T-cell (primary cell): ENCODE data around the gene HOXB1. TPM values are rescaled to one million over a fixed set of nuclear protein-coding genes. Genes with fewer than 3 reads are reported as not detected.

Source experiments
- ATAC-seq, 4 experiments: fragments of 200-7000 bp in 3 of 4; fragments of 150-1000 bp in 1 of 4; cut with Tn5 transposase; replicated peaks in 1 of 4; 1 replicate in 3 of 4; 2 replicates in 1 of 4; pipeline ENCODE4 v1.10.0; 2021; ENCODE audit warnings: moderate library complexity in 3 of 4, mild to moderate bottlenecking in 2 of 4, moderate number of reproducible peaks in 1 of 4
- CTCF ChIA-PET, 2 donors: fragments of 300-600 bp; sonication (Branson Sonifier 250); formaldehyde crosslinking; loops; one replicate each; lab custom pipeline; 2022; ENCODE audit warnings: antibody characterized with exemption in 2 of 2; lab: Charles Lee
- POLR2A ChIA-PET, 2 donors: fragments of 300-600 bp; sonication (Branson Sonifier 250); formaldehyde crosslinking; loops; one replicate each; lab custom pipeline; 2022; ENCODE audit warnings: antibody characterized with exemption in 2 of 2; lab: Charles Lee
- DNase-seq, 35 experiments: peaks; one replicate each; pipeline versions ENCODE4 v3.0.0 to v3.0.0-alpha.2; 2013 to 2023
- H3K27ac ChIP-seq: one replicate; pipeline ENCODE4 v1.5.1; 2013; ENCODE audit warnings: low read length
- H3K27me3 ChIP-seq, 2 experiments: replicated peaks in 1 of 2; 1 replicate in 1 of 2; 2 replicates in 1 of 2; pipeline versions ENCODE4 v1.6.1 to v1.7.0; 2013; ENCODE audit warnings: low read length in 1 of 2, mixed read lengths in 1 of 2; ENCODE audit not compliant: control insufficient read depth in 2 of 2, insufficient read depth in 2 of 2; ENCODE audit errors: extremely low read depth in 1 of 2
- H3K36me3 ChIP-seq, 2 donors: 1 replicate in 1 of 2; 2 replicates in 1 of 2; pipeline versions ENCODE4 v1.6.1 to v1.7.0; 2013; ENCODE audit warnings: low read length in 1 of 2; ENCODE audit not compliant: control insufficient read depth in 2 of 2, insufficient read depth in 1 of 2; ENCODE audit errors: extremely low read depth in 1 of 2
- H3K4me1 ChIP-seq, 2 experiments: 1 replicate in 1 of 2; 2 replicates in 1 of 2; pipeline versions ENCODE4 v1.6.1 to v1.7.0; 2013; ENCODE audit warnings: low read length in 2 of 2, mixed read lengths in 1 of 2; ENCODE audit not compliant: insufficient read depth in 2 of 2, control insufficient read depth in 1 of 2; ENCODE audit errors: extremely low read depth in 1 of 2
- H3K4me3 ChIP-seq, 2 donors: 1 replicate in 1 of 2; 2 replicates in 1 of 2; pipeline versions ENCODE4 v1.5.1 to v1.7.0; 2013; ENCODE audit warnings: mild to moderate bottlenecking in 2 of 2, low read length in 1 of 2, moderate library complexity in 1 of 2; ENCODE audit not compliant: control insufficient read depth in 1 of 2; ENCODE audit errors: extremely low read depth in 1 of 2
- H3K9me3 ChIP-seq: 2 replicates; pipeline ENCODE4 v1.7.0; 2013
- H3K27ac Mint-ChIP-seq, 2 donors: one replicate each; pipeline ENCODE4 v1.8.0; 2020 to 2021; ENCODE audit warnings: mild to moderate bottlenecking in 2 of 2, mixed read lengths in 2 of 2
- H3K27me3 Mint-ChIP-seq, 2 donors: one replicate each; pipeline ENCODE4 v1.8.0; 2021 to 2022; ENCODE audit warnings: mixed read lengths in 2 of 2
- H3K36me3 Mint-ChIP-seq: one replicate; pipeline ENCODE4 v1.8.0; 2021; ENCODE audit warnings: mixed read lengths
- H3K4me1 Mint-ChIP-seq, 3 donors: one replicate each; pipeline ENCODE4 v1.8.0; 2020 to 2022; ENCODE audit warnings: mixed read lengths in 3 of 3, mild to moderate bottlenecking in 1 of 3
- H3K4me3 Mint-ChIP-seq, 3 donors: one replicate each; pipeline ENCODE4 v1.8.0; 2020 to 2022; ENCODE audit warnings: mild to moderate bottlenecking in 3 of 3, mixed read lengths in 3 of 3, moderate library complexity in 3 of 3
- H3K9me3 Mint-ChIP-seq, 3 donors: one replicate each; pipeline ENCODE4 v1.8.0; 2020 to 2022; ENCODE audit warnings: mixed read lengths in 3 of 3
- WGBS: methylation state at CpG from one replicate; pipeline ENCODE4 v1.1.5; 2013; ENCODE audit warnings: missing lambda C conversion rate; ENCODE audit not compliant: insufficient coverage; 5-methylcytosine and 5-hydroxymethylcytosine counted together
- total RNA-seq, 35 experiments: library from RNA in 6 of 35; stranded (reverse) in 6 of 35; fragments of 120-200 nt in 1 of 35; gene quantifications; one replicate each; pipeline versions ENCODE4 v1.2.1 to v1.2.4 and lab custom pipeline; 2013 to 2026

Gene HOXB1
- total RNA-seq, 5 donors from 2014 or later (not counting 1 experiment from before 2014, with no cell fraction given) = not detected

GRCh38 chr17:48553190-48553547 lies 22.4 kb upstream of the HOXB1 start:
- Mint-ChIP-seq H3K27ac (no peak overlapping the region), H3K4me3 (no peak overlapping the region), H3K4me1 (peaks cover 14 to 28% (median 18%) of the 10 kb centered on the region in 3 donors), H3K27me3 (peaks cover 10 to 12% of the 10 kb centered on the region in 2 donors), H3K36me3 (peaks cover 2% of the 10 kb centered on the region), H3K9me3 (no peaks in the 10 kb centered on the region)
- no peaks in the 10 kb centered on the region for H3K9me3 ChIP-seq
- no peak overlapping the region for H3K4me3 ChIP-seq
- ChIA-PET POLR2A (no interaction called here), CTCF (no interaction called here)
- H3K27ac ChIP-seq = no peak overlapping the region
- no peak for DNase-seq
- H3K27me3 ChIP-seq = peaks cover 0 to 26% of the 10 kb centered on the region in 2 experiments
- ATAC-seq = no peak
- H3K4me1 ChIP-seq = peaks cover 6 to 19% of the 10 kb centered on the region in 2 experiments
- H3K36me3 ChIP-seq = peaks cover 0 to 11% of the 10 kb centered on the region in 2 donors
- 81% methylated on average over 3 of the region's 5 CpGs for WGBS

- no peak overlapping the region for H3K27ac ChIP-seq
- no peak overlapping the region for H3K4me3 ChIP-seq
- H3K4me1 ChIP-seq = peaks cover 6 to 24% of the 10 kb centered on the region in 2 experiments
- no peak overlapping the region for H3K4me3 Mint-ChIP-seq
- H3K27me3 ChIP-seq = peaks cover 0 to 22% of the 10 kb centered on the region in 2 experiments
- DNase-seq (no peak), ATAC-seq (no peak)
- 80% methylated on average over 1 of the region's 11 CpGs for WGBS
- H3K36me3 ChIP-seq = peaks cover 0 to 11% of the 10 kb centered on the region in 2 donors
- ChIA-PET CTCF (no interaction called here), POLR2A (no interaction called here)
- peaks cover 4 to 7% of the 10 kb centered on the region in 2 donors for H3K27me3 Mint-ChIP-seq
- H3K27ac Mint-ChIP-seq = no peak overlapping the region
- peaks cover 20 to 33% (median 23%) of the 10 kb centered on the region in 3 donors for H3K4me1 Mint-ChIP-seq
- H3K9me3 ChIP-seq = no peaks in the 10 kb centered on the region
- no peaks in the 10 kb centered on the region for H3K9me3 Mint-ChIP-seq
- peaks cover 2% of the 10 kb centered on the region for H3K36me3 Mint-ChIP-seq
Observed at GRCh38 chr17:48552466-48553189, 21.8 kb upstream of the HOXB1 start.

GRCh38 chr17:48551596-48552465 lies 21.0 kb upstream of the HOXB1 start:
- Mint-ChIP-seq H3K27me3 (peaks cover 4 to 6% of the 10 kb centered on the region in 2 donors), H3K36me3 (peaks cover 2% of the 10 kb centered on the region), H3K4me1 (peaks cover 25 to 38% (median 25%) of the 10 kb centered on the region in 3 donors), H3K4me3 (no peak overlapping the region), H3K27ac (no peak overlapping the region), H3K9me3 (no peaks in the 10 kb centered on the region)
- Histone ChIP-seq H3K36me3 (peaks cover 0 to 11% of the 10 kb centered on the region in 2 donors), H3K27me3 (peaks cover 0 to 19% of the 10 kb centered on the region in 2 experiments), H3K27ac (no peak overlapping the region), H3K4me1 (peaks cover 9 to 30% of the 10 kb centered on the region in 2 experiments), H3K9me3 (no peaks in the 10 kb centered on the region), H3K4me3 (no peak overlapping the region)
- DNase-seq (no peak), ATAC-seq (no peak)
- 90% methylated on average over 35 of the region's 47 CpGs for WGBS
- ChIA-PET CTCF (no interaction called here), POLR2A (no interaction called here)

- Mint-ChIP-seq H3K36me3 (peaks cover 2% of the 10 kb centered on the region), H3K9me3 (no peaks in the 10 kb centered on the region), H3K4me1 (peaks cover 29 to 40% (median 31%) of the 10 kb centered on the region in 3 donors), H3K4me3 (no peak overlapping the region), H3K27ac (no peak overlapping the region), H3K27me3 (peaks cover 4 to 9% of the 10 kb centered on the region in 2 donors)
- no CpG with 5 or more reads among the region's 19 CpGs for WGBS
- CTCF ChIA-PET = interaction anchor here in 1 of 2 donors (0.6 kb wide), 1 partner anchor 187 kb away, joined by 3 read pairs; no protein-coding TSS in a partner anchor
- no peak overlapping the region for H3K27ac ChIP-seq
- no peaks in the 10 kb centered on the region for H3K9me3 ChIP-seq
- no peak overlapping the region for H3K4me3 ChIP-seq
- DNase-seq (no peak), ATAC-seq (no peak)
- peaks cover 15 to 35% of the 10 kb centered on the region in 2 experiments for H3K4me1 ChIP-seq
- POLR2A ChIA-PET = no interaction called here
- H3K27me3 ChIP-seq = peaks cover 0 to 23% of the 10 kb centered on the region in 2 experiments
- H3K36me3 ChIP-seq = peaks cover 0 to 11% of the 10 kb centered on the region in 2 donors
Observed at GRCh38 chr17:48551214-48551555, 20.4 kb upstream of the HOXB1 start.

GRCh38 chr17:48550502-48551213 lies 19.8 kb upstream of the HOXB1 start:
- DNase-seq = no peak
- no peaks in the 10 kb centered on the region for H3K9me3 ChIP-seq
- ATAC-seq = no peak
- ChIA-PET POLR2A (no interaction called here), CTCF (interaction anchor here in 1 of 2 donors (0.6 kb wide), 1 partner anchor 187 kb away, joined by 3 read pairs; no protein-coding TSS in a partner anchor)
- no peaks in the 10 kb centered on the region for H3K9me3 Mint-ChIP-seq
- H3K27me3 ChIP-seq = peaks cover 0 to 18% of the 10 kb centered on the region in 2 experiments
- peaks cover 28 to 40% (median 36%) of the 10 kb centered on the region in 3 donors for H3K4me1 Mint-ChIP-seq
- H3K36me3 Mint-ChIP-seq = peaks cover 2% of the 10 kb centered on the region
- no peak overlapping the region for H3K27ac Mint-ChIP-seq
- peaks cover 0 to 11% of the 10 kb centered on the region in 2 donors for H3K36me3 ChIP-seq
- H3K4me3 ChIP-seq = no peak overlapping the region
- H3K27ac ChIP-seq = no peak overlapping the region
- 96% methylated on average over 58 of the region's 70 CpGs for WGBS
- H3K4me3 Mint-ChIP-seq = no peak overlapping the region
- H3K4me1 ChIP-seq = peaks cover 19 to 34% of the 10 kb centered on the region in 2 experiments
- peaks cover 4 to 12% of the 10 kb centered on the region in 2 donors for H3K27me3 Mint-ChIP-seq
